GM21515 (cell line): ENCODE measurements around the gene LHFPL6.
A peak's percentile ranks its signal among the peaks of the same experiment; 100 is the strongest.

Experiments
- ATAC-seq: cut with Tn5 transposase; IDR thresholded peaks from one replicate; pipeline ENCODE4 v1.9.1; 2021; ENCODE audit not compliant: unreplicated experiment

Gene LHFPL6

DNA sequence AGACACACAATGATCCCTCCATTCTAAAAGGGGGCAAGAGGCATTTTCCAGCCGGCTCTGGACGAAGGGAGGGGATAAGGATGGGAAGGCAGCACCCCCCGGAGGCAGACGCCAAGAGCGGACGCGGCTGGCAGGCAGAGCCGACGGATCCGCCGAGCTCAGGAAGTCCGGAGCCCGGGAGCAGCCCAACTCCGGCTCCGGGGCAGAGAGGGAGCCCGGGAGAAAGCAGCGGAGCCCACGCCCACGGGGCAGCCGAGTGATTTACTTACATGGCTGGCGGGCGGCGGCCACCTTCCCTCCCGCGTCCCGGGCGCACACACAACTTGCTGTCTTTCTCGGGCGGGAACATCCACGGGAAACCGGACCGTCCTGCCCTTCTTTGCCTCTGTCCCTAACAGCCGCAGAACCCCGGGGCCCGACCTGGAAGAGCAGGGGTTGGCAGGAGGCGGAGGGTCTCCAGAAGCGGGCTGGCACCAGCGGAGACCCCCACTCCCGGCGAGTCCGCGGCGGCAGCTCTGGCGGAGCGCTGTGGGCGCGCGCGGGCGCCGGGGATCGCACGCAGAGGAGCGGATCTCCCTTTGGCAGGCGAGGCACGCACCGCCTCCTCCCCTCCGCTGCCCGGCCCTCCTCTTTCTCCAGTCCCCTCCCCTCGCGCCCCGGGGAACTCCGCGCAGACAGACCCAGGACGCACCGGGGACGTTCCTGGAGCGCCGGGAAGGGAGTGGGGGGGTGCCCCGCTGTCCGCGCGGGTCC, at the start of gene LHFPL6:
TSS of gene LHFPL6 (minus strand) at position 580 of the 753 bp plus-strand sequence.
- ATAC-seq, result peak; percentile 91

DNA sequence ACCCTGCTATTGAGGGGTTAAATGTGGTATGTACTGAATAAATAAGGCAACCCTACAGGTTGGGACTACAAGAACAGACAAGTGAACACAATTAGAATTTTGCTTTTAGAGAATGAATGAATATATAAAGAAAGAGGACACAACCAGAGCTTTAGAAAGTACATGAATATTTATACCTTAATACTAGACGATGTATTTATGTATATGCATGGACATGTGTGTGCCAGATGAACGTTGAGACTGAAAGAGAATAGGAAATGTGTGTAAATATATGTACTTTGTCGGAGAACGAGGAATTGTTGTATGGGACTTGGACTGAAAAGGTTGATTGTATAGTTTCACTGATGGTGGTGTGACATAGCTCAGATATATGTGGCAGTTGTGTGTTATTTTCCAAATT, 43.1 kb upstream of the LHFPL6 start:
- no peak for ATAC-seq

DNA sequence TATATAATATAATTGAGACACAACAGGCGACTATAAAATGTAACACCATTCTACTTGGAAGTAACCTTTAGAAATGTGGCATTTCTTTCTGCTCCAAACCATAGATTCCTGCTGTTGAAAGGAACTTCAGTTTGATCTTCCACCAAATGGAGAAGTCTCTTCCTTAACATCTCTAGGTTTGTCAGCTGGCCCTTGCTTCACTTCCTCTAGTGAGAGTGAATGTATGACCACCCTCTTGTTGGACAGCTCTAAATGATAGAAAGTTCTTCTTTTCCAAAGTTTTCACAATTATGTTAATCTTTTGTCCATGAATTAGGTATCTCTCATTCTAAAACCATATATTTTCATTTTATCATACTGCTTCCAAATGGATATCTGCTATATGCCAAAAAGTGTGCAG, 38.7 kb upstream of the LHFPL6 start:
- ATAC-seq, result no peak

DNA sequence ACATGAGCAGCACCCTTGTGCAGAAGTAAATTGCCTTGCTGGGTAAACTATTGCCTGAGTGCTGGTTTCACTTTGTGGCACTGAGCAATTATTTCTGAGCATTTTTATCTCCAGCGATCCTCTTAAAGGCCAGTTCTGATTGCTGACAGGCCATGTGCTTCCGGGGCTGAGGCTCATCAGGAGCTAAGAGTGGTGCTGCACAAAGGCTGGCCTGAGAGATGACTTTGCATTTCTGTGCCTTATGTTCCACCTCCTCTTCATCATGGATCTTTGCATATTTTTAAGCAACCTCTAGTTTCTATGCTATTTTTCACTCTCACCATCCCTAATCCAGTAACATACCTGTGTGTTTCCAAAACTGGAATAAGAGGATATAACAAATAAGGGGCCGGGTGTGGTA, 34.9 kb upstream of the LHFPL6 start:
- no peak for ATAC-seq

DNA sequence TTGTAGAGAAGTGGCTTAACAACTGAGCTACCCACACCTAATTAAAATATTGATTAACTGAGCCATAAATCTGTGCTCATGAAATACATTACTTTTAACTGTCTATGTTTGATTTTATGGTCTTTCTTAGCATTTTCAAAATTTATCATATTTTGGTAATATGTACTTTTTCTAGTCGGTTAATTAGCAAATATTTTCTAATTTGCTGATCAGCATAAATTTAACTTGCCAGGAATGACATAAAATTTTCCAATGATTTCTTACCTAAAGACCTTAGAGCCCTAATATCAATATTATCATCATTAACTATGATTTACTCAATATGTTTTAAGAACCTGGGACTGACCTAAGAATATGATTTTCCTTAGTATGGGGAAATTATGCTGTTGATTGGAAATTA, 32.6 kb upstream of the LHFPL6 start:
- no peak for ATAC-seq

DNA sequence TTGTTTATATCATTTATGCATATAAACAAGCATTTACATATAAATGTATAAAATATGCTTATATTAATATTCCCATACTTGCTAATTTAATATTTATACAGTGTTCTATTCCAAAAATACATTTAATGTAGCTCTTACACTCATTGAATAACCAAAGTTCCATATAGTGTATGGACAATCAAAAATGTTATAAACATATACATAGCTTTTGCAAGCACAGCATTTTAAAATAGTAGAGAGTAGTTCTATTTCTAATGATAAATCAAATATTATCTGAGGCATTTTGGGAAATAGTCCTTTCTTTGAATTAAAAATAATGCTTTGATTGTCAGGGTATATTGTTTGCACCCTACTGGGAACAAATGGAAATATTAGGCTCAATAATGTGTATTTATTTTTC, 30.0 kb upstream of the LHFPL6 start:
- no peak for ATAC-seq

DNA sequence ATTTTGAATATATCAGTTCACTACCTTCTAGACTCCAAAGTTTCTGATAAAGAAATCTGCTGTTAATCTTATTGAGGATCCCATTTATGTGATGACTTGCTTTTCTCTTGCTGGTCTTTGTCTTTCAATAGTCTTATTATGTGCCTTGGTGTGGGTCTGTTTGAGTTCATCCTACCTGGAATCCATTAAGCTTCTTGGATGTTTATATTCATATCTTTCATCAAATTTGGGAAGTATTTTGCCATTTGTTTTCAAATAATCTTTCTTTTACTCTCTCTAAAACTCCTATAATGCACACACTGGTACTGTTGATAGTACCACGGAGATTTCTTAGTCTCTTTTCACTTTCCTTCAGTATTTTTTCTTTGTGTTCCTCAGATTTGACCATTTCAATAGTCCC, 28.3 kb upstream of the LHFPL6 start:
- ATAC-seq, result no peak

DNA sequence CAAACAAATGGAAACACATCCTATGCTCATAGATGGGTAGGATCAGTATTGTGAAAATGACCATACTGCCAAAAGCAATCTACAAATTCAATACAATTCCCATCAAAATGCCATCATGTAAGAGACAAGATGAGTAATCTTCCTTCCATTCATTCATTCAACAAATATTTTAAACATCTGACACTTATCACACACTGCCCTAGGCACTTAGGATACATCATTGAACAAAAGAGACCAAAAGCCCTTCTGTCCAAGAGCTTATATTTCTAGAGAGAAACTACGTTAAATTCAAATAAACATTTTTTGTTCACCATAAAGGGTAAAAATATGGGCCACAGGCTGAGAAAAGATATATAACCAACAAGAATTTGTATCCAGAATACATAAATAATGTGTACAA, 20.5 kb upstream of the LHFPL6 start:
- no peak for ATAC-seq

DNA sequence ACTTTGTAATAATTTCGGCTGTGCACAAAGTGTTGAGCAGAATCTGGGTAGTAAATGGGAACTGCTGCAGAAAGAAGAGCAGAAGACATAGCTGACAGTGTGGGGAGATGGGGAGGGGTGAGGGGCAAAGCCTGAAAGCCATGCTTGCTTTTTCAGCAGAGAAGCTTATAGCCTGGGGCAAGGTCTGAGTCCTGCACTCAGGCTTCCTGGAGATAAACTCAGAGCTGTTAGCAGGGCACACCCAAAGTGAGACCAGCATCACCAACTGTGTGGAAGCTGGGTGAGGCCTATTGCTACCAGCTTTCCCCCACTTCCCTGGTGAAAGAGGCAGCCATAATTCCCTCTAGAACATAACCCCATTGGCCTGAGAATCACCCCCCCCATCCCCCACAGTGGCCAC, 15.6 kb upstream of the LHFPL6 start:
- no peak for ATAC-seq

DNA sequence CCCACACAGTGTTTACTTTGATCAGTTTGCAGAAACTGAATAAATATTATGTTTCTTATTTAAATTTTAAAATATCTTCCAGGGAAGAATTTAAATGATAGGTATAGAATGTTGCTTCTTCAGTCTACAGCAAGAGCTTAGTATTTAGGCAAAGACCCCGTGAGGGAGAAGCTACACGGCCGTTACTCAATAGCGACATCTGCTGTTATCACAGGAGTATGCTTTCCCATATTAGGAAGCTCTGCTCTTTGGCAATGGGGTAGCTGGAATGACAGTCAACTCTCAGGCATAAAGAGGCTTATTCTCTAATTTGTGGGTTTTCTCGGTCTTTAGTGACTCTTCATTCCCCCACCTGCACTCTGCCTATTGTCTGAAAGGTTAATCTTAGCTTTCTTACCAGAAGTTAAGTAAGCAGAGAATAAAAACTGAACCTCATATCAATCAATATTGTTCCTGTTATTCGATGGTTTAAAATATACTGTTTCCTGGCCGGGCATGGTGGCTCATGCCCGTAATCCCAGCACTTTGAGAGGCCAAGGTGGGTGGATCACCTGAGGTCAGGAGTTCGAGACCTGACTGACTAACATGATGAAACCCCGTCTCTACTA, 13.2 kb upstream of the LHFPL6 start:
- peak; percentile 68 for ATAC-seq

DNA sequence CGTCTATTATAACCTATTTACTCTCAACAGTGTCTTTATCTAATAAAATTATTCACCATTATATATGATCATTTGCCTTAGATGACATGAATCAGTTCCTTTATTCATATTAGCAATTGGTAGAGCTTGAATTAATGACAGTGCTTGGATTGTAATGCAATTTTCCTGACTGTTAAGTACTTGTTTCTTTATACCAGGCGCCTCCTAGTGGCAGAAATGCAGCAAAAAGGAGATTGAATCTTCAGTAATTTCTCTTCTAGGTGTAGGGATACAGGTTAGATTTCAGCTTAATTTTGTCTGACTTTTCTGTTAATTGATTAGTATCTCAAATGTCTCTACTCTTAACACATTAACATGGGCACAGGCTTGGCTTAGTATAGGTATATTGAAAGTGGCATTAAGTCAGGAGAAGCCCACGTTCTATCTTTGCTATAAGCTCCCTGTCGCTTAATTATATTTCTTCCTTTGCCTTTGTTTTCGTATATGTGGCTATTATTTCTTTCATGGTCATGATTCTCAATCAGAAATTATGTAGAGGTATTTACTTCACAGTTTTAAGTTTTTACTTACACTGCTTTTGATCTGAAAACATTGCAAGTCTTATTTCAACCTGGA, 9.1 kb upstream of the LHFPL6 start:
- no peak for ATAC-seq

DNA sequence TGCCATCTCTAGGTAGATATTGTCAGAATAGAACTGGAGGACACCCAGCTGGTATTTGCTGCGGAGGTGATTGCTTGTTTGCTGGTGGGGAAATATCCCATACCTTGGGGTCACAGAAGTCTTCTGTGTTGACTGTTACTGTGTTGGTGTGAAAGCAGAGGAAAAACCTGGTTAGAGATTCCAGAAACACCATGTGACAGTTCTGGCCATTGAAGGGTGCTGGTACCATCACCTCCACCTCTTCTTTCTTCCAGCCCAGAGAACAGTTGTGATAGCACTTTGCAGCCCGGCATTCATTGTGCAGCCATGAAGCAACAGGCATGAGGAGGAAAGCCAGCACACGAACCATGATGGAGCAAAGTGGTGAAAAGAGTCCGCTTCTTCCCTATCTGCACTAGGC, 4.9 kb upstream of the LHFPL6 start:
- no peak for ATAC-seq

DNA sequence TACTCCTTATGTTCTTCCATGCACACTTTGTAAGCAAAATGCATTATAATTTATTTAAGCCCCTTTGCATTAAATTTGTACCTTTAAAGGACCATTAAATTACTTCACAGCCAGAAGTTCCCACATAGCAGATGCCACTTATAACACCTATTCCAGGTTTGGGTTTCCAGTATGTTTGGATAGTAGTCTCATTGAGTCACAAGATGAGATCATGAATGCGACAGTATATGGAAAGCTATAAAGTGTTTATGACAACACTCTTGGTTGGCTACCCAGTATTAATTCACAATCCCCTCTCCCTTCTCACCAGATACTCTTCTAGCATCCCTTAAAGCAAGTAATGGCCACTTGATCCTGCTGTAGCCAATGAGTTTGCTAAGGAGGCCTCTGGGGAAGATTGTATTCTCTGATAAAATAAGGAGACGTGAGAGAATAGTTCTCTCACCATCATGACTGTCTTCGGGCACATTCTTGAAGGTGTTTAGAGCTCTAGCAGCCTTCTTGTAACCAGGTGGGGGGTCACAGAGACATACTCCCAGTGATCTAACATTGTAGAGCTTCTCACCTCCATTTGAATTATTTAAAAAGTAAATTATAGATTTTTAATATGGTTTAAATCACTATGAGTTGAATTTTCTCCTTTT, 2.8 kb upstream of the LHFPL6 start:
- no peak for ATAC-seq

DNA sequence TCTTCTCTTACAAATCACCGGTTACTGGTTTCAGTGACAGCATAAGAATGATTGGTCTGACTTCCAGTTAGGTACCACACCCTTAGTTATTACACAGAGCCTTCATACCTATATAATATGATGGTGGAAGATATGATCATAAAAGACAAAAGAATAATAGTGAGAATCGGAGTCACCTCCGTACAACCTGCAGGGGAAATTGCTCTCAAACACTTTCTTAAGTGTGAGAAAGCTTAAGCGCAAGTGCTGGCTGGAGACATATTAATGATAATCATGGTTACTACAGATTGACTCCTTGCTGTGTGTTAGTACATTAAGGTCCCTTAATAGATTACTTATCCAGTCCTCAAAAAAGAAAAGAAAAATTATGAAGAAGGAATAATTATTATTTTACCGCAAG, 1.8 kb upstream of the LHFPL6 start:
- no peak for ATAC-seq

DNA sequence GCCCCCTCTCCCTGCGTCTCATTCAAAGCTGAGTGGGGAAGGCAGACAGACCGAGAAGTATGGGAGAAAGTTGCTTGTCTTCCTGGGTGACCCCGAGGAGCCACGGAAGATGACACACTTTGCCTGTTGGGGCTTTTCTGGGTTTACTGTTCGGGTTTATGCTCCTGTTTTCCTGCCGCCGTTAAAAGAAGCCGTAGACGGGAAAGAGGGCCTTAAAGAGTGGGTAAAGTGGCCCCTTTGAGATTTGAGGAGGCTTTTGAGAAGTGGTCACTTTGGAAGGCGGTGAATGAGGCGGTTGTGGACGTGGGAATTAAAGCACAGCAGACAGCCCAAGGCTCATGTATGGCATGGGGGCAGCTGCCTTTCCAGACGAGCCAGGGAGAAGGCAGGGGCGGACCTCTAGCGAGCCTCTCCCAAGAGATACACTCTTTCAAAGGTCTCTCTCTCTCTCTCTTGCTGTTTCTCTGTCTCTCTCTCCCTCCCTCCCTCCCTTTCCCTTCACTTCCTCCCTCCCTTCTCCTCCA, 493 bp upstream of the LHFPL6 start:
- peak; percentile 26 for ATAC-seq

DNA sequence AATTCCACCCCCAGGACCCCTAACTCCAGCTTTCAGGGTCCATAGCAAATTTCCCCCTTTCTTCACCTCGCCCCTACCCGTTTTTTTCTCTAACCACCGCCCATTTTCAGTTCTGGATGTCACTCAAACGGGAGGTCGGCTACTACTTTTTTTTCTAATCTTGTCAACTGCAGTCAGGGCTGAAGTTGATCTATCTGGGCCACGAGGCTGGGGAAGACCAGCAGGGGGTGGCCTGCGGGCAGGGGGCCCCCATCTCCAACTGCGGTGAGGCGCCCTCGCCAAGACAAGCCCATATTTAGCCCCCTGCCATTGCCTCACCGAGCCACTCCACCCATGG, 748 bp downstream of the LHFPL6 start:
- ATAC-seq, result peak; percentile 13

DNA sequence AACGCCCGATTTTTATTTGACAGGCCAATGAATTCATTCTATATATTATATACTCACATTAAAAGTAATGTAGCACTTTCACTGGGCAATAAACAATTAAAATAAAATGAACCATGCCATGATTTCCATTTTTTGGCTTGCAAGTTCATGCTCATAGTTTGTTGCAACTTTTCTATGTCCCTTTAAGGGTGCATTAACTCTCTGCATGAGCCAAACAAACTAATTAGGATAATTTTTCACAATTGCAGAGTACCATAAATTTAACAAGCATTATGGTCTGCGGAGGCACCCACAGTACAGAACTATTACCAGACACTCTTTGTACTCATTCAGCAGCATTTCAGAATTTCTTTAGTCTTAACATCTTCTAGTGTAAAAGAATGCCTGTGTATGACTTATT, 1.4 kb downstream of the LHFPL6 start:
- ATAC-seq, result no peak

DNA sequence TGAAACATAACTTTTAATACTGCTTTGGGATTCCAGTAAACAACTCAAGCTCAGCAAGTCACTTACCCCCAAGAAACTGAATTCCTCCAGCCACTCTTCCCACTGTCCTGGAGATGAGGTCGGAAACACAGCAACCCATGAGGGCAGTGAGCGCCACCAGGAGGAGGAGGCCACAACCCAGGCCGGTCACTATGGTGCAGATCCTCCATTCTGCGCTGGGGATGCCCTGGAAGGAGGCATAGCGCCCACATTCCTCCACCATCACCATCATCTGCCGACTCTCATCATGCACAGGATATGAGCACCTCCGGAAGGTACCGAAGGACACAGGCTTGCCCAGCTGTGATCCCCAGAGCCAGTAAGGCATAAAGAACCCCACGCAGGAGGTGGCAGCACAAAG, 2.2 kb downstream of the LHFPL6 start:
- ATAC-seq, result no peak

DNA sequence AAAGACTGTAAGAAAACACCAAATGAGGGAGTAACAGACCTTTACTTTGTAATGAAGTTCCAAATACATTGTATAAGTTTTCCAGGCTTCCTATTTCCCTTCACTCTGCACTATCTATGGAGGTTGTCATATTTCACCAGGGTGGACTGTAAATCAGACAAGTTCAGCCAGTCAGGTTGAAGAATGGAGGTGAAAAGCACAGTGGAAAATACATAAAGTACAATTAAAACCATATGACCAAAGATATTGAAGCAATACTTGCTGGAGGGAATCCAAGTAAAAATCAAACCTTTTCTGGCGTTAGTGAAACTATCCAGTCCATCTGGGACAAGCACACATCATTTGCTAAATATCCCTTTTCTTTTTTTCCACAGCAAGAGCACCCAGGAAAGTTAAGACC, 3.2 kb downstream of the LHFPL6 start:
- no peak for ATAC-seq

DNA sequence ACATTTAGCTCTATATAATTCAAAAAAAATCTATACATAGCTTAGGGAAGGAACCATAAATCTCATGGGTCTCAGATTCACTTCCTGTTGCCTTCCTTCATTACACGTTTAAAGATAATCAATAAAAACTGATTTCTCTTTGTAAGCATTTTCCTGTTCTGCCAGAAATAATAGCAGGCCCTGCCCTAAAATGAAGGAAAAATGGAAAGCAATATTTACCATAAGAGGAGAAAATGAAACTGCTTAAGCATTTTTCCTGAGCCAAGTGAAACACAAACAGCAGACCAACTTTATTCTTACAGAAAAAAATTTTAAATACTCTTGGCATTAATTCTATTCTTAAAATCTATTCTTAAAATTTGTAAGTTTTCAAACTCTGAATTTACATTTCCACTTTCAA, 4.0 kb downstream of the LHFPL6 start:
- no peak for ATAC-seq

DNA sequence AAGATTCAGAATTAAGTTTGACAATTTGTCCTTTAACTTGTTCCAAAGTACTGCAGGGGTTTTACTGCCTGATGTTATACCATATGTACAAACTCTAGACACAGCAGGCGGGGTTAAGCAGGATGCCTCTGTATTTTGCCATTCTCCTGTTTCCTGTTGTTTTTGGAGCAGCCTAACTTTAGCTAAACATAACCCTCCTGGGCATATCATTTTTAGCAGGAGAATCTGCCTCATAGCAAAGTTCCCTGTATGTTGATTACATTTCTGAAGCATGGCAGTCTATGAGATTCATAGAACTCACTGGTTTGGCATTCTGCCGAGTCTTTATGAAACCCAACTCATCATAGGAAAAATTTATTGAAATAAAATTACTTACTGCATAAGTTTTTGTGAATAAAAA, 5.2 kb downstream of the LHFPL6 start:
- no peak for ATAC-seq

DNA sequence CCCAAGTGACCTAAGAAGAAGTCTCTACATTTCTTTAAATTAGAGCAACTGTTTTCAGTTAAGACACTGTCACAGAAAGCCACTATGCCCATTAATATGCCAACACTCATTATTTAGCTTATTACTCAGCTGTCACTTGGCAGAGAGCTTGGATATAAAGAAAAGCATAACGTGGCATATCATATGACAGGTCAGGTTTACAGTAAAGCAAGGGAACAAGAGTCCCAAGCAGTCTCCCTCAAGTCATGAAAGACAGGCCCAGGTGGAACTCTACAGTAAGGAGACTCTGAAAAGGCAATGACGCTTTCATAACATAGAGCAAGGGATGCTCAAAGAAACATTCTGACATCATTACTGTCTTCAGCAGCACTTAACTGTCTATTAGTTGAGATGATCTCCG, 6.3 kb downstream of the LHFPL6 start:
- no peak for ATAC-seq
